HepG2 (cell line): Measurements from ENCODE around the gene VPS4B. TPM values are rescaled to one million over a fixed set of nuclear protein-coding genes. Genes with fewer than 3 reads are reported as not detected.
A peak's percentile ranks its signal among the peaks of the same experiment; 100 is the strongest.

Experiments used
- ATAC-seq: fragments of 200-7000 bp; cut with Tn5 transposase; 3 replicates; pipeline ENCODE4 v1.9.1; 2020; ENCODE audit warnings: mild to moderate bottlenecking, moderate library complexity
- BruUV-seq: library from RNA; stranded (reverse); fragments of 400-500 nt; replicated peaks from 2 replicates; lab custom pipeline; 2021; lab: Mats Ljungman, UMichigan
- CTCF ChIA-PET: fragments of 300-600 bp; formaldehyde crosslinking; extraction: SDS; loops from one replicate; lab custom pipeline; 2021; ENCODE audit warnings: low total read pairs, inconsistent platforms, low intra/inter-chr PET ratio; lab: Yijun Ruan, JAX
- POLR2A ChIA-PET: fragments of 350-600 bp; sonication (Branson Sonifier 250); formaldehyde crosslinking; loops from one replicate; lab custom pipeline; 2020; ENCODE audit warnings: antibody characterized with exemption, inconsistent platforms; lab: Yijun Ruan, JAX
- DNase-seq: peaks from one replicate; pipeline ENCODE4 v3.0.0-alpha.2; 2015; ENCODE audit warnings: low spot score
- FAIRE-seq: peaks from 3 replicates; lab custom pipeline; 2011; peaks lifted over from hg19 to GRCh38; lab: Jason Lieb, UNC
- H2AFZ ChIP-seq: one replicate; pipeline ENCODE4 v1.6.1; 2011; ENCODE audit warnings: low read length, inconsistent platforms
- H3K27ac ChIP-seq: fragments of 300-600 bp; 3 replicates; pipeline ENCODE4 v1.8.0; 2011; ENCODE audit warnings: mixed run types, mild to moderate bottlenecking, mixed read lengths, low read length, inconsistent platforms; ENCODE audit not compliant: insufficient read depth; ENCODE audit errors: extremely low read length
- H3K27me3 ChIP-seq, 2 experiments: fragments of 200-600 bp in 1 of 2; 2 replicates in 1 of 2; 3 replicates in 1 of 2; pipeline versions ENCODE4 v1.6.0 to v1.8.0; 2011; ENCODE audit warnings: low read length in 2 of 2, mild to moderate bottlenecking in 2 of 2, moderate library complexity in 2 of 2, inconsistent platforms in 1 of 2; ENCODE audit not compliant: insufficient read depth in 2 of 2, control insufficient read depth in 1 of 2
- H3K36me3 ChIP-seq, 2 experiments: fragments of 200-600 bp in 1 of 2; replicated peaks in 1 of 2; 2 replicates in 1 of 2; 3 replicates in 1 of 2; pipeline versions ENCODE4 v1.5.1 to v1.8.0; 2011; ENCODE audit warnings: low read length in 2 of 2, inconsistent platforms in 1 of 2; ENCODE audit not compliant: insufficient read depth in 2 of 2, control insufficient read depth in 1 of 2
- H3K4me1 ChIP-seq: 2 replicates; pipeline ENCODE4 v1.5.1; 2012; ENCODE audit warnings: low read length, inconsistent platforms; ENCODE audit not compliant: insufficient read depth
- H3K4me2 ChIP-seq: 2 replicates; pipeline ENCODE4 v1.6.0; 2011; ENCODE audit warnings: low read depth, low read length, inconsistent platforms
- H3K4me3 ChIP-seq, 3 experiments: fragments of 200-600 bp in 1 of 3; sonication (generic), shearing (Covaris generic) in 1 of 3; replicated peaks in 1 of 3; 2 replicates each; pipeline ENCODE4 v1.5.1; 2011 to 2016; ENCODE audit warnings: low read length in 3 of 3, inconsistent platforms in 2 of 3, low read depth in 2 of 3, mild to moderate bottlenecking in 2 of 3, control low read depth in 1 of 3, mixed read lengths in 1 of 3; ENCODE audit not compliant: insufficient read depth in 1 of 3
- H3K79me2 ChIP-seq: one replicate; pipeline ENCODE4 v1.6.1; 2011; ENCODE audit warnings: low read length, inconsistent platforms; ENCODE audit not compliant: insufficient read depth
- H3K9ac ChIP-seq: 2 replicates; pipeline ENCODE4 v1.6.0; 2011; ENCODE audit warnings: mild to moderate bottlenecking, low read depth, low read length, inconsistent platforms; ENCODE audit not compliant: insufficient read depth
- H3K9me3 ChIP-seq: 2 replicates; pipeline ENCODE4 v1.5.1; 2012; ENCODE audit warnings: mild to moderate bottlenecking, low read length
- H4K20me1 ChIP-seq: 2 replicates; pipeline ENCODE4 v1.6.0; 2011; ENCODE audit warnings: inconsistent platforms, mild to moderate bottlenecking, low read length, moderate library complexity; ENCODE audit not compliant: insufficient read depth
- CREM ChIP-seq, 2 experiments: sonication (generic) in 1 of 2; formaldehyde crosslinking in 1 of 2; IDR thresholded peaks; 2 replicates each; pipeline versions ENCODE4 v1.4.0 to v1.6.1; 2016 to 2020; ENCODE audit warnings: antibody characterized with exemption in 1 of 2, mild to moderate bottlenecking in 1 of 2, missing genetic modification reagents in 1 of 2
- HDAC1 ChIP-seq: sonication (generic); formaldehyde crosslinking; IDR thresholded peaks from 2 replicates; pipeline ENCODE4 v1.5.1; 2020; ENCODE audit warnings: mild to moderate bottlenecking, missing genetic modification reagents
- HOXA9 ChIP-seq: sonication (generic); formaldehyde crosslinking; IDR thresholded peaks from 2 replicates; pipeline ENCODE4 v1.8.1; 2022; ENCODE audit warnings: missing genetic modification reagents, mild to moderate bottlenecking, moderate library complexity, borderline replicate concordance
- NAIF1 ChIP-seq: sonication (generic); formaldehyde crosslinking; IDR thresholded peaks from 2 replicates; pipeline ENCODE4 v1.5.0; 2020; ENCODE audit warnings: mild to moderate bottlenecking, missing genetic modification reagents, borderline replicate concordance
- NFE2 ChIP-seq: sonication (generic); formaldehyde crosslinking; IDR thresholded peaks from 2 replicates; pipeline ENCODE4 v1.4.0; 2020; ENCODE audit warnings: missing genetic modification reagents
- NPAS2 ChIP-seq: sonication (generic); formaldehyde crosslinking; IDR thresholded peaks from 2 replicates; pipeline ENCODE4 v1.8.0; 2022; ENCODE audit warnings: mild to moderate bottlenecking, missing genetic modification reagents, borderline replicate concordance
- PHF21A ChIP-seq: sonication (generic); formaldehyde crosslinking; IDR thresholded peaks from 2 replicates; pipeline ENCODE4 v1.5.0; 2020; ENCODE audit warnings: mild to moderate bottlenecking, missing genetic modification reagents
- POLR2A ChIP-seq, 2 experiments: IDR thresholded peaks; 2 replicates each; pipeline ENCODE4 v1.6.1; 2011; ENCODE audit warnings: low read depth in 2 of 2, low read length in 2 of 2, mild to moderate bottlenecking in 1 of 2, moderate library complexity in 1 of 2; ENCODE audit not compliant: insufficient read depth in 1 of 2
- RARG ChIP-seq: sonication (generic); formaldehyde crosslinking; IDR thresholded peaks from 2 replicates; pipeline ENCODE4 v1.4.0; 2020; ENCODE audit warnings: low read depth, mild to moderate bottlenecking, missing genetic modification reagents
- ZFP36L2 ChIP-seq: sonication (generic); formaldehyde crosslinking; IDR thresholded peaks from 2 replicates; pipeline ENCODE4 v1.4.0; 2020; ENCODE audit warnings: missing genetic modification reagents
- WGBS: methylation state at CpG from one replicate; pipeline ENCODE4 v1.1.6; 2017; ENCODE audit warnings: low lambda C conversion rate; 5-methylcytosine and 5-hydroxymethylcytosine counted together
- in situ Hi-C: cut with HindIII; loops from 2 replicates; pipeline ENCODE4 v1.10.0; 2017; ENCODE audit warnings: low pct_unique_long_range_greater_than_20kb; ENCODE audit not compliant: extremely low pct_ligation_motif_present
- intact Hi-C: fragments of 100-400 bp; cut with micrococcal nuclease; formaldehyde crosslinking; loops from one replicate; pipeline ENCODE4 v1.10.0; 2022; ENCODE audit not compliant: unreplicated experiment
- polyA plus RNA-seq, 8 experiments: library from polyadenylated mRNA; depleted of rRNA in 3 of 8; stranded (reverse) in 7 of 8; unstranded in 1 of 8; fragments of >200 nt; fragmentation: Illumina TruSeq in 4 of 8; extraction: Trizol in 4 of 8; gene quantifications; 2 replicates each; pipeline versions ENCODE4 v1.2.1 to v1.2.3, GENCODE V29; 2011 to 2016; ENCODE audit warnings: low read depth in 4 of 8, missing spikeins in 1 of 8, mixed read lengths in 1 of 8; ENCODE audit not compliant: insufficient read depth in 1 of 8
- total RNA-seq, 5 experiments: library from RNA; depleted of rRNA; stranded (reverse); fragments of >200 nt; fragmentation: Illumina TruSeq; extraction: Trizol; gene quantifications; 2 replicates each; pipeline ENCODE4 v1.2.3, GENCODE V29; 2016; ENCODE audit warnings: low read depth in 1 of 5
- TF ChIP-seq, protein P1 (sequence below): sonication (generic); formaldehyde crosslinking; IDR thresholded peaks from 2 replicates; pipeline ENCODE4 v1.8.1; 2022; ENCODE audit warnings: low read depth, mild to moderate bottlenecking, missing genetic modification reagents
- TF ChIP-seq, protein P2 (sequence below): IDR thresholded peaks from 2 replicates; pipeline ENCODE4 v1.6.1; 2016; ENCODE audit warnings: mild to moderate bottlenecking

Gene VPS4B
- total and polyA plus RNA-seq, 2 of the 13 experiments (the other 11 are each of a cell fraction or from before 2014, with no cell fraction given) = 12.8 to 25.9 TPM

DNA sequence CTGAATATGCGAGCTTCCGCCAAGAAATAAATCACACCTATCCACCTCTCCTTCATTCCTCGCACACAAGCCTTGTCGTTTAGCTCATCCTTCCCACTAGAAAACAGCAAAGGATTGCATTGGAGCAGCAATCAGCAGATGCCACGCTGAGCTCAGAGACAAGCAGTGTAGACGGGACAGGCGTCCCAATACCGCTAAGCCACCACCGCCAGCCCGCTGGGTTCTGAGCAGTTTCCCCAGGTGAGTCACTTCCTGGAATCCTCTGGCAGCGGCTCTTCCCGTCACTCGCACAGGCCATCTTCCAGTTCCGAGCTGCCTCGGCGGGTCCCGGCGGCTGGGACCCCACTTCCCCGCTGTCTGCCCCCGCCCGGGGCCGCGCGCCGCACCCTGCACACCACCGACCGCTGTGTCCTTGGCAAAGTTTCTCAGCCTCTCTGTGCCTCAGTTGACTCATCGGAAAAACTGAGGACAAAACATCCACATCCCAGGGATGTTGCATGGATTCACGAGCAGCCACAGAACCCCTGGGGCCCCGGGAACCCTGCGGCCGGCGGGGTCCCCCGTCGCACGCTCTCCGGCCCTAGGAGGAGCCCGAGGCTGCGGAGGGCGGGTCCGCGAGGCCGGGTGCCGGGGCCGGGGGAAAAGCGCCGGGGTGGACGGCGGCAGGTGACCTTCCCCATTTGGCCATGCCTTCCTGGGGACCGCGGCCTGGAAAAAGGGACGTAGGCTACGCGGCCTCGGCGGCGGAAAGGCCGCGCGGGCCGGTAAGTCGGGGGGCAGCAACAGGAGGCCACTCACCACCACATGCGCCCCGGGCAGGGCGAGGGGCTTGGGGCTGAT lies 55.8 kb downstream of the VPS4B start:
- BruUV-seq = TSS peak; percentile 52
- DNase-seq (peak; percentile 64), ATAC-seq (peak; percentile 68), FAIRE-seq (no peak)
- peaks cover 39% of the 10 kb centered on the region for H3K79me2 ChIP-seq
- ChIA-PET POLR2A (interaction anchor here (0.9 to 1.6 kb wide), 16 partner anchors 9 to 1179 kb away, joined by 3 to 36 read pairs (median 5); partner anchors contain the start of genes BCL2, PIGN, RELCH and VPS4B), CTCF (no interaction called here)
- 0% methylated on average over 11 of the region's 65 CpGs for WGBS
- intact Hi-C loops (loop anchor here (1.0 to 2.0 kb wide), 3 partner anchors 44 to 56 kb away; partner anchors contain the start of gene VPS4B), in situ Hi-C loops (no loop called here)
- peaks cover 38% of the 10 kb centered on the region for H3K4me1 ChIP-seq
- H3K4me2 ChIP-seq = peak overlapping the region; percentile 88
- H4K20me1 ChIP-seq = peaks cover 12% of the 10 kb centered on the region
- peaks cover 9% of the 10 kb centered on the region; the same call in 1 of the 2 replicates for H3K9me3 ChIP-seq
- H3K9ac ChIP-seq = peak overlapping the region; percentile 89
- H3K36me3 ChIP-seq = peaks cover 0 to 18% of the 10 kb centered on the region in 2 experiments; a peak in 3 of 5 replicates
- peak overlapping the region; percentile 96 for H3K27ac ChIP-seq
- H2AFZ ChIP-seq = no peak overlapping the region
- H3K4me3 ChIP-seq = peak overlapping the region; percentile 80 to 96 (median 82)
- no peaks in the 10 kb centered on the region; a peak in 1 of 5 replicates for H3K27me3 ChIP-seq
- no peak for TF ChIP-seq HOXA9 (CRISPR knock-in tag)
- no peak for TF ChIP-seq ZFP36L2 (CRISPR knock-in tag)
- no peak for TF ChIP-seq NFE2 (CRISPR knock-in tag)
- no peak for TF ChIP-seq RARG
- 0 out of 2 replicates have a peak, but pooled peaks have one; percentile 3 for TF ChIP-seq NPAS2 (CRISPR knock-in tag)
- TF ChIP-seq PHF21A (CRISPR knock-in tag) = peak; percentile 21; the same call in 1 of the 2 replicates
- TF ChIP-seq NAIF1 (CRISPR knock-in tag) = 0 out of 2 replicates have a peak, but pooled peaks have one; percentile 35
- no peak for TF ChIP-seq CREM (IDR thresholded peaks at IDR 0.05)
- TF ChIP-seq CREM (CRISPR knock-in tag; IDR thresholded peaks at IDR 0.05) = 0 out of 2 replicates have a peak, but pooled peaks have one; percentile 12
- TF ChIP-seq, protein P1, sequence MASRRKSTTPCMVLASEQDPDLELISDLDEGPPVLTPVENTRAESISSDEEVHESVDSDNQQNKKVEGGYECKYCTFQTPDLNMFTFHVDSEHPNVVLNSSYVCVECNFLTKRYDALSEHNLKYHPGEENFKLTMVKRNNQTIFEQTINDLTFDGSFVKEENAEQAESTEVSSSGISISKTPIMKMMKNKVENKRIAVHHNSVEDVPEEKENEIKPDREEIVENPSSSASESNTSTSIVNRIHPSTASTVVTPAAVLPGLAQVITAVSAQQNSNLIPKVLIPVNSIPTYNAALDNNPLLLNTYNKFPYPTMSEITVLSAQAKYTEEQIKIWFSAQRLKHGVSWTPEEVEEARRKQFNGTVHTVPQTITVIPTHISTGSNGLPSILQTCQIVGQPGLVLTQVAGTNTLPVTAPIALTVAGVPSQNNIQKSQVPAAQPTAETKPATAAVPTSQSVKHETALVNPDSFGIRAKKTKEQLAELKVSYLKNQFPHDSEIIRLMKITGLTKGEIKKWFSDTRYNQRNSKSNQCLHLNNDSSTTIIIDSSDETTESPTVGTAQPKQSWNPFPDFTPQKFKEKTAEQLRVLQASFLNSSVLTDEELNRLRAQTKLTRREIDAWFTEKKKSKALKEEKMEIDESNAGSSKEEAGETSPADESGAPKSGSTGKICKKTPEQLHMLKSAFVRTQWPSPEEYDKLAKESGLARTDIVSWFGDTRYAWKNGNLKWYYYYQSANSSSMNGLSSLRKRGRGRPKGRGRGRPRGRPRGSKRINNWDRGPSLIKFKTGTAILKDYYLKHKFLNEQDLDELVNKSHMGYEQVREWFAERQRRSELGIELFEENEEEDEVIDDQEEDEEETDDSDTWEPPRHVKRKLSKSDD = no peak
- peak; percentile 72 for TF ChIP-seq HDAC1 (CRISPR knock-in tag)
- TF ChIP-seq, protein P2, sequence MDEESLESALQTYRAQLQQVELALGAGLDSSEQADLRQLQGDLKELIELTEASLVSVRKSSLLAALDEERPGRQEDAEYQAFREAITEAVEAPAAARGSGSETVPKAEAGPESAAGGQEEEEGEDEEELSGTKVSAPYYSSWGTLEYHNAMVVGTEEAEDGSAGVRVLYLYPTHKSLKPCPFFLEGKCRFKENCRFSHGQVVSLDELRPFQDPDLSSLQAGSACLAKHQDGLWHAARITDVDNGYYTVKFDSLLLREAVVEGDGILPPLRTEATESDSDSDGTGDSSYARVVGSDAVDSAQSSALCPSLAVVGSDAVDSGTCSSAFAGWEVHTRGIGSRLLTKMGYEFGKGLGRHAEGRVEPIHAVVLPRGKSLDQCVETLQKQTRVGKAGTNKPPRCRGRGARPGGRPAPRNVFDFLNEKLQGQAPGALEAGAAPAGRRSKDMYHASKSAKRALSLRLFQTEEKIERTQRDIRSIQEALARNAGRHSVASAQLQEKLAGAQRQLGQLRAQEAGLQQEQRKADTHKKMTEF = peak; percentile 53; the same call in 1 of the 2 replicates
- TF ChIP-seq POLR2A (IDR thresholded peaks at IDR 0.05; ENCODE audit: insufficient read depth in 1 of 2, low read depth in 2 of 2, low read length in 2 of 2) = peak; percentile 29 to 36; a peak in 1 of 4 replicates
